HG03457 (cell line): Measurements from ENCODE around the gene MPP7.

Source experiments
- ATAC-seq: cut with Tn5 transposase; IDR thresholded peaks from one replicate; pipeline ENCODE4 v1.9.1; 2021; ENCODE audit warnings: moderate number of reproducible peaks; ENCODE audit not compliant: unreplicated experiment

The MPP7 gene

DNA sequence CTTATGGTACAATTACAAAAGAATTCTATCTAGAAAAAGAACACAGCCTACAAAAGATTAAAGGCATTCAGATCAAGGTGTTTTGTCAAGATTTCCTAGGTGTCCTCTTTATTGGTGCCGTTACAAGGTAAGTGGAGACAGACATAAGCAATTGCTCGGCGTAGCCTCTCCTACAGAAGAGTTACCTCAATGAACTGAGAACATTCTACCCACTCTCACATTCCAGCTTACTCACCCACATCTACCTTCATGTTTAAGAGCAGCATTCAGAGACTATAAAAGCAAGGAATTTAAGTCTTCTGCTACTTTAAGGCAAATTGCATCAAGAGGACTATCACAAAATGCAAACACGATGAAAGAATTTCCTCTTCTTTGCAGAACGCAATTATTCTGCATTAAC, 29.5 kb downstream of the MPP7 start:
- ATAC-seq, result no peak

GRCh38 chr10:28269842-28270456, 32.9 kb downstream of the MPP7 start:
- no peak for ATAC-seq

GRCh38 chr10:28266449-28267224, 36.2 kb downstream of the MPP7 start:
- ATAC-seq, result no peak

DNA sequence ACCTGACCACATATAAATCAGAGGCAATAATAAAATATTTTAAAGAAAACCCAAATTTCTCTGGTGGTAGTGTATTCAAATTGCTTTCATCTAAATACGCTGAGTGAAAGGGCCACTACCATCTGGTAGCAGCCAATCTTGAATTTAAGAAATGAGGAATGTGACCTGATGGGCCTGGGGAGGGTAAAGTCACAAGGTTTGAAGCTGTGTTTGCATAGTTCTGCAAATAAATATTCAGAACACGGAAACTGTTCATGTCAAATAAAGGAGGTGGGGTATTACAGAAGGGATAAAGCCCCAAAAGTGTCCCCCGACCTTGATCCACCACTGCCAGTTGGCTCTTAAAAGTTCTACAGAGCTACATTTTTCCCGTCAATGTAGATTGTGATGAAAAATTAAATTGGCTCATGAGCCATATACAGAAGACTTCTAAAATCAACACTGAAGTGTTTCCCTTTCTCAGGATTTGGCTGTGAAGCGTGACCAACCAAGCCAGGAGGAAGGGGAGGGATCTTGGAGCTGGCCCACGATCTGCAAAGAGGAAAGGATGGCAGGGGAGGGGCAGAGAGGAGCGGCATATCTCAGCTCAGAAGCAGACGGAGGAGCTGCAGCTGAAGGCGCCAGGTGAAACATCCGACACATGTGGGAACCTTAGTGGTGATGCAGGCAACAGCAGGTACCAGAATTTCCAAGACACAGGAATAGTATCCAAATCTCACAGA, 39.6 kb downstream of the MPP7 start:
- ATAC-seq, result no peak

DNA sequence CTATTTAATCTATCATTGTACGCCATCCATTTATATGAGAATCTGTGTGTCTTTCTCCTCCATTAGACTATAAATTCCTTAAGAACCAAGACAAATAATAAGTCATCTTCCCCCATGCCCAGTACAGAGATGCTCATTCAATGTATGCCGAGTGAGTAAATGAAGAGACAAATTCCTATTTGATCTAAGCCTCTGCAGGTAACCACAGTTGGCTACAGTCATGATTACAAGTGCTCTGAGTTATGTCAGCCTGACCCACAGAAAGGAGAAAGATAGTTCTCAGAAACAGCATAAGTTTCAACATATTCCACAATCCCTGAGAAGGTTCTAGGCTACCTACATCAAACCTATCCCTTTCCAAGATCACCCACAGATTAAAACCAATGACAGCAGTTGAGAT, 46.1 kb downstream of the MPP7 start:
- no peak for ATAC-seq

DNA sequence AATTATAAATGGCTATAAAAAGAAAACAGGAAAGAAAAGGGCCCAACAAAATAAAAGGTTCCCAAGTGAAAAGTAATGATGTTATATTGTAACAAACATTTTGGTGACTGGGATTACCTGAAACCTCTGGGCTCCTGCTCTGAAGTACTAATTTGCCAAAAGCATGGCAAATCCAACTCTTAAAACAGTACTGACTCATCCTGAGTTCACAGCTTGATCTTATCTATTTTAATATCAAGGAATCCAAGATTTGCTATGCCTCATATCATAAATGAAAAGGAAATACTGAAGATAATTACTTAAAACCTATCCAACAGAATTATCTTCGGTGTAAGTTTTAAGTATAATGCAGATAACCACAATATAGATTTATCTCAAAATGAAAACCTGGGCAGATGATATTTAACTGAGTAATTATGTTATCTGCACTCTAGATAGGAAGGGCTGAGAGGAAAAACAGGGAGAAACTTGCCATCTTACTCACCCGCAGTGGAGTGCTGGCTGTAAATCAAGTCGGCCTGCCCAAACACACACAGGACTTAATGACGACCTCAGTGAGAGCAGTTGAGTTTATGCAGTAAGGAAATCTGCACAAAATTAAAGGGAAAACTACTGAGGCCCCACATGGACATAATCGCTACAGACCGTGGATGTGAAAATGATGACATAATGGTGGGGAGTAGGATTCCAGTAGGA, 48.4 kb downstream of the MPP7 start:
- ATAC-seq, result no peak

DNA sequence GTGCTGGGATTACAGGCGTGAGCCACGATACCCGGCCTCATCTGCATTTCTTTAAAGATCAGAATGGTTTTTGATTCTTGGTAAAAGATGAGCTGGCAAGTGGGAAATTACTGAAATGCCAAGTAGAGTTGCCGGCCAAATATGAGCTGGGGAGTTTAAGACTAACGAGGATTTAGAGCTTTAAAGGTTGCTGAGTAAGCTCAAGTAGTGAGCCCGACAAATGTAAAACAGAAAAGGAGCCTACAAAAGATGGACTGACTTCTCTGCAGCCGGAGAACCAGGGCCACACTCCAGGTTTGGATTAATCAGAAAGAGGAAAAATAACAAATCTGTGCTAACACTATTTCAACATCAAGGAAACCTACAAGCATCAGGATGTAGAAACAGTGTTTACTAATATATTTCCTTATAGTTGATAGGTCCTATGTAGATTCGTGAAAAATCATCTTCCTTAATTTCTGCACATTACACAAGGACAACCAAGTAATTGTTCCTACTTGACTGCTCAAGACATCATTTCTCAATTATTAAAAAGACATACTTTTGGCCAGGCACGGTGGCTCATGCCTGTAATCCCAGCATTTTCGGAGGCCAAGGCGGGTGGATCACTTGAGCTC, 49.6 kb downstream of the MPP7 start:
- ATAC-seq, result no peak
